CD4-positive, alpha-beta memory T cell (primary cell): ENCODE data around the gene SETX. TPM values are rescaled to one million over a fixed set of nuclear protein-coding genes. Genes with fewer than 3 reads are reported as not detected.

Source experiments
- CTCF ChIA-PET: fragments of 350-600 bp; sonication (Branson Sonifier 250); formaldehyde crosslinking; loops from one replicate; lab custom pipeline; 2021; ENCODE audit warnings: inconsistent platforms; ENCODE audit not compliant: partially characterized antibody; lab: Charles Lee
- POLR2A ChIA-PET: fragments of 350-600 bp; sonication (Branson Sonifier 250); formaldehyde crosslinking; loops from one replicate; lab custom pipeline; 2021; ENCODE audit not compliant: partially characterized antibody; lab: Charles Lee
- DNase-seq, 5 donors: peaks; one replicate each; pipeline versions ENCODE4 v3.0.0 to v3.0.0-alpha.2; 2020 to 2022; ENCODE audit warnings: mixed read lengths in 1 of 5
- H3K27ac ChIP-seq: one replicate; pipeline ENCODE4 v1.7.0; 2013; ENCODE audit warnings: low read depth, low read length
- H3K27me3 ChIP-seq: 2 replicates; pipeline ENCODE4 v1.7.0; 2013; ENCODE audit warnings: mild to moderate bottlenecking, low read length, moderate library complexity; ENCODE audit not compliant: insufficient read depth
- H3K36me3 ChIP-seq: 2 replicates; pipeline ENCODE4 v1.7.0; 2013; ENCODE audit warnings: mild to moderate bottlenecking, low read length, moderate library complexity; ENCODE audit not compliant: insufficient read depth
- H3K4me1 ChIP-seq: 2 replicates; pipeline ENCODE4 v1.7.0; 2013; ENCODE audit warnings: mild to moderate bottlenecking, low read length, moderate library complexity; ENCODE audit not compliant: insufficient read depth
- H3K4me3 ChIP-seq, 2 donors: one replicate each; pipeline ENCODE4 v1.7.0; 2013; ENCODE audit warnings: low read length in 2 of 2, mild to moderate bottlenecking in 1 of 2
- H3K9me3 ChIP-seq, 2 donors: one replicate each; pipeline ENCODE4 v1.7.0; 2013; ENCODE audit warnings: low read length in 2 of 2, control low read depth in 1 of 2; ENCODE audit not compliant: control insufficient read depth in 1 of 2
- H3K27ac Mint-ChIP-seq, 7 donors: one replicate each; pipeline ENCODE4 v1.8.0; 2020 to 2021; ENCODE audit warnings: mixed read lengths in 7 of 7, mild to moderate bottlenecking in 6 of 7, inconsistent platforms in 3 of 7, moderate library complexity in 3 of 7
- H3K27me3 Mint-ChIP-seq, 2 donors: one replicate each; pipeline ENCODE4 v1.8.0; 2020 to 2021; ENCODE audit warnings: mixed read lengths in 2 of 2
- H3K36me3 Mint-ChIP-seq, 2 donors: one replicate each; pipeline ENCODE4 v1.8.0; 2020 to 2021; ENCODE audit warnings: mixed read lengths in 2 of 2, inconsistent platforms in 1 of 2, mild to moderate bottlenecking in 1 of 2
- H3K4me1 Mint-ChIP-seq, 4 donors: one replicate each; pipeline ENCODE4 v1.8.0; 2020 to 2021; ENCODE audit warnings: mixed read lengths in 4 of 4, mild to moderate bottlenecking in 1 of 4
- H3K4me3 Mint-ChIP-seq, 8 donors: one replicate each; pipeline ENCODE4 v1.8.0; 2020 to 2021; ENCODE audit warnings: mixed read lengths in 8 of 8, mild to moderate bottlenecking in 7 of 8, moderate library complexity in 6 of 8, inconsistent platforms in 3 of 8
- H3K9me3 Mint-ChIP-seq, 8 donors: one replicate each; pipeline ENCODE4 v1.8.0; 2020 to 2021; ENCODE audit warnings: mixed read lengths in 8 of 8, mild to moderate bottlenecking in 5 of 8, inconsistent platforms in 3 of 8, moderate library complexity in 1 of 8
- intact Hi-C: fragments of 100-400 bp; cut with micrococcal nuclease; formaldehyde crosslinking; loops from one replicate; pipeline ENCODE4 v1.15.1; 2023
- polyA plus RNA-seq, 2 donors: library from polyadenylated mRNA; unstranded; fragments of 300-500 nt; fragmentation: Illumina TruSeq; gene quantifications; one replicate each; pipeline ENCODE4 v1.2.3, GENCODE V29; 2021
- total RNA-seq, 2 experiments: library from RNA; stranded (reverse); gene quantifications; one replicate each; pipeline ENCODE4 v1.2.3, GENCODE V29; 2021

Gene SETX
- total and polyA plus RNA-seq, 4 experiments from 2014 or later, result 10.1 to 94.3 (median 65.3) TPM

- H3K9me3 Mint-ChIP-seq, result no peaks in the 10 kb centered on the region
- peak overlapping the region in 1 of 7 donors; percentile 58 for H3K27ac Mint-ChIP-seq
- H3K4me1 Mint-ChIP-seq, result peaks cover 11 to 15% (median 12%) of the 10 kb centered on the region in 4 donors
- ChIA-PET POLR2A (no interaction called here), CTCF (no interaction called here)
- Histone ChIP-seq H3K36me3 (no peaks in the 10 kb centered on the region), H3K4me3 (no peak overlapping the region), H3K27ac (no peak overlapping the region), H3K4me1 (peaks cover 12% of the 10 kb centered on the region), H3K9me3 (no peaks in the 10 kb centered on the region), H3K27me3 (no peaks in the 10 kb centered on the region)
- H3K27me3 Mint-ChIP-seq, result no peaks in the 10 kb centered on the region
- no peak overlapping the region for H3K4me3 Mint-ChIP-seq
- H3K36me3 Mint-ChIP-seq, result peaks cover 3 to 4% of the 10 kb centered on the region in 2 donors
- no peak for DNase-seq
- intact Hi-C loops, result no loop called here
These were observed 14.6 kb upstream of the SETX start for GRCh38 chr9:132369421-132369820.

- CTCF ChIA-PET, result no interaction called here
- Histone ChIP-seq H3K36me3 (no peaks in the 10 kb centered on the region), H3K9me3 (no peaks in the 10 kb centered on the region), H3K27me3 (no peaks in the 10 kb centered on the region), H3K4me1 (peaks cover 5% of the 10 kb centered on the region), H3K4me3 (no peak overlapping the region), H3K27ac (no peak overlapping the region)
- Mint-ChIP-seq H3K27me3 (no peaks in the 10 kb centered on the region), H3K4me1 (peaks cover 5 to 13% (median 7%) of the 10 kb centered on the region in 4 donors), H3K4me3 (no peak overlapping the region), H3K27ac (no peak overlapping the region), H3K9me3 (no peaks in the 10 kb centered on the region), H3K36me3 (peaks cover 3 to 4% of the 10 kb centered on the region in 2 donors)
- DNase-seq, result no peak
- intact Hi-C loops, result no loop called here
- POLR2A ChIA-PET, result interaction anchor here (1.3 kb wide), 1 partner anchor 13 kb away, joined by 4 read pairs; the partner anchor contains the start of gene SETX
These were observed 13.0 kb upstream of the SETX start for GRCh38 chr9:132367613-132368313.

GRCh38 chr9:132366481-132366880 lies 11.7 kb upstream of the SETX start:
- CTCF ChIA-PET, result no interaction called here
- intact Hi-C loops, result no loop called here
- no peak for DNase-seq
- Histone ChIP-seq H3K4me3 (no peak overlapping the region), H3K36me3 (no peaks in the 10 kb centered on the region), H3K9me3 (no peaks in the 10 kb centered on the region), H3K27me3 (no peaks in the 10 kb centered on the region), H3K4me1 (no peaks in the 10 kb centered on the region), H3K27ac (no peak overlapping the region)
- Mint-ChIP-seq H3K4me3 (no peak overlapping the region), H3K27me3 (no peaks in the 10 kb centered on the region), H3K9me3 (no peaks in the 10 kb centered on the region), H3K4me1 (peaks cover 0 to under 1% (median 0%) of the 10 kb centered on the region in 4 donors), H3K36me3 (no peaks in the 10 kb centered on the region), H3K27ac (no peak overlapping the region)
- POLR2A ChIA-PET, result no interaction called here

- no peak for DNase-seq
- H3K9me3 ChIP-seq, result no peaks in the 10 kb centered on the region
- ChIA-PET CTCF (no interaction called here), POLR2A (interaction anchor here (0.6 kb wide), 1 partner anchor 556 kb away, joined by 3 read pairs; no protein-coding TSS in a partner anchor)
- H3K4me1 ChIP-seq, result no peaks in the 10 kb centered on the region
- H3K36me3 ChIP-seq, result no peaks in the 10 kb centered on the region
- Mint-ChIP-seq H3K4me3 (no peak overlapping the region), H3K36me3 (no peaks in the 10 kb centered on the region), H3K4me1 (no peaks in the 10 kb centered on the region), H3K27me3 (no peaks in the 10 kb centered on the region), H3K9me3 (no peaks in the 10 kb centered on the region), H3K27ac (no peak overlapping the region)
- intact Hi-C loops, result no loop called here
- H3K4me3 ChIP-seq, result no peak overlapping the region
- H3K27me3 ChIP-seq, result no peaks in the 10 kb centered on the region
- H3K27ac ChIP-seq, result no peak overlapping the region
These were observed 11.2 kb upstream of the SETX start for GRCh38 chr9:132365986-132366385.

GRCh38 chr9:132364068-132364467 lies 9.3 kb upstream of the SETX start:
- H3K36me3 ChIP-seq, result no peaks in the 10 kb centered on the region
- H3K27ac Mint-ChIP-seq, result no peak overlapping the region
- H3K27me3 Mint-ChIP-seq, result no peaks in the 10 kb centered on the region
- H3K9me3 ChIP-seq, result no peaks in the 10 kb centered on the region
- H3K27ac ChIP-seq, result no peak overlapping the region
- H3K36me3 Mint-ChIP-seq, result no peaks in the 10 kb centered on the region
- H3K4me1 Mint-ChIP-seq, result peaks cover 0 to 3% (median 1%) of the 10 kb centered on the region in 4 donors
- no peaks in the 10 kb centered on the region for H3K27me3 ChIP-seq
- ChIA-PET POLR2A (no interaction called here), CTCF (no interaction called here)
- H3K4me1 ChIP-seq, result no peaks in the 10 kb centered on the region
- no peak for DNase-seq
- no peak overlapping the region for H3K4me3 ChIP-seq
- no peak overlapping the region for H3K4me3 Mint-ChIP-seq
- intact Hi-C loops, result no loop called here
- no peaks in the 10 kb centered on the region for H3K9me3 Mint-ChIP-seq

GRCh38 chr9:132357764-132358163 lies 3.0 kb upstream of the SETX start:
- Mint-ChIP-seq H3K27ac (no peak overlapping the region), H3K27me3 (no peaks in the 10 kb centered on the region), H3K9me3 (peaks cover 0 to 4% (median 0%) of the 10 kb centered on the region in 8 donors), H3K4me1 (peaks cover 16 to 25% (median 21%) of the 10 kb centered on the region in 4 donors), H3K4me3 (no peak overlapping the region), H3K36me3 (peaks cover 10 to 23% of the 10 kb centered on the region in 2 donors)
- peaks cover 13% of the 10 kb centered on the region for H3K4me1 ChIP-seq
- no peaks in the 10 kb centered on the region for H3K27me3 ChIP-seq
- ChIA-PET POLR2A (no interaction called here), CTCF (no interaction called here)
- no peak overlapping the region for H3K4me3 ChIP-seq
- DNase-seq, result no peak
- H3K27ac ChIP-seq, result no peak overlapping the region
- intact Hi-C loops, result loop anchor here (5.0 to 10.0 kb wide), 2 partner anchors 115 to 963 kb away; partner anchors contain the start of gene PRRC2B
- H3K9me3 ChIP-seq, result no peaks in the 10 kb centered on the region
- H3K36me3 ChIP-seq, result peaks cover 6% of the 10 kb centered on the region

- Mint-ChIP-seq H3K9me3 (peaks cover 0 to 4% (median 0%) of the 10 kb centered on the region in 8 donors), H3K27me3 (no peaks in the 10 kb centered on the region), H3K36me3 (peaks cover 18 to 34% of the 10 kb centered on the region in 2 donors), H3K4me3 (peak overlapping the region; percentile 20 to 55 (median 34)), H3K4me1 (peaks cover 26 to 38% (median 34%) of the 10 kb centered on the region in 4 donors), H3K27ac (peak overlapping the region in 6 of 7 donors; percentile 13 to 92 (median 30))
- Histone ChIP-seq H3K36me3 (peaks cover 13% of the 10 kb centered on the region), H3K4me3 (no peak overlapping the region), H3K9me3 (no peaks in the 10 kb centered on the region), H3K27ac (no peak overlapping the region), H3K27me3 (no peaks in the 10 kb centered on the region), H3K4me1 (peaks cover 26% of the 10 kb centered on the region)
- ChIA-PET POLR2A (interaction anchor here (1.7 kb wide), 1 partner anchor 413 kb away, joined by 5 read pairs; no protein-coding TSS in a partner anchor), CTCF (no interaction called here)
- intact Hi-C loops, result loop anchor here (5.0 to 10.0 kb wide), 2 partner anchors 114 to 962 kb away; partner anchors contain the start of gene PRRC2B
- DNase-seq, result no peak
These were observed 1.6 kb upstream of the SETX start for GRCh38 chr9:132356324-132356924.
